NT2/D1 (cell line): ENCODE data around the gene SGK1.

Experiments used
- SUZ12 ChIP-seq: IDR thresholded peaks from 2 replicates; pipeline ENCODE4 v1.6.1; 2011; ENCODE audit not compliant: insufficient read length, insufficient read depth; ENCODE audit errors: extremely low read depth
- YY1 ChIP-seq: IDR thresholded peaks from 2 replicates; pipeline ENCODE4 v1.6.1; 2011; ENCODE audit not compliant: insufficient read length, insufficient read depth
- ZNF274 ChIP-seq: IDR thresholded peaks from 2 replicates; pipeline ENCODE4 v1.6.1; 2011; ENCODE audit warnings: mild to moderate bottlenecking, low read depth, low read length

DNA sequence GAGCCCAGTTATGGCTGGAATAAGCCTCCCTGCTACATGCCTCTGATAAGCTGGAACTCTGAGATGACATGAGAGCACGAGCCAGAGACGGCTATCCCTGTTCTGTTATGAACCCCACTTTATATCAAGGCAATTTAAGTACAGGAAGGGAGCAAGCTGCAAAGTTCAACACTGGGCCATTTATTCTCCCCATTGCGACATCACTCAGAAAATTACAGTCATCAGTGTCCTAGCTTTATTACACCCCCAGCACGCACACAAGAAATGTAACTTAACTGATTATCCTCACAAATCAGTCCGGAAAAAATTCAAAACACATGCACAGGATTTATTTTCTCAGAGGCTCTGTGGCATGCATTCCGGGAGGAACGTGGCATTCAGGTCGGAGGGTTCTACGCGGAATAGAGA is 140.2 kb downstream of the SGK1 start:
- TF ChIP-seq SUZ12 (no peak), ZNF274 (no peak), YY1 (no peak)
